NCI-H748 treated with DMSO at 0.1 percent for 48 hours (cell line): ENCODE measurements around the gene FILIP1L.

ENCODE experiments used
- DNase-seq: peaks from one replicate; lab custom pipeline; 2025; lab: John Stamatoyannopoulos, UW

FILIP1L gene

GRCh38 chr3:100009276-100010086 is 104.8 kb downstream of the FILIP1L start:
- DNase-seq, result no peak

GRCh38 chr3:100008081-100008698 is 106.1 kb downstream of the FILIP1L start:
- no peak for DNase-seq

GRCh38 chr3:100007313-100007712 is 107.0 kb downstream of the FILIP1L start:
- DNase-seq, result no peak

- DNase-seq, result no peak
Measured at GRCh38 chr3:100006570-100007271, 107.6 kb downstream of the FILIP1L start.

GRCh38 chr3:100005665-100006393 is 108.5 kb downstream of the FILIP1L start:
- no peak for DNase-seq

GRCh38 chr3:100004931-100005330 is 109.4 kb downstream of the FILIP1L start:
- DNase-seq, result no peak

GRCh38 chr3:100003609-100004503 is 110.4 kb downstream of the FILIP1L start:
- DNase-seq, result no peak

- no peak for DNase-seq
Measured at GRCh38 chr3:100002599-100003350, 111.5 kb downstream of the FILIP1L start.

GRCh38 chr3:100001526-100002270 is 112.6 kb downstream of the FILIP1L start:
- no peak for DNase-seq

GRCh38 chr3:100001083-100001482 is 113.2 kb downstream of the FILIP1L start:
- no peak for DNase-seq

GRCh38 chr3:99999536-99999935 is 114.8 kb downstream of the FILIP1L start:
- no peak for DNase-seq

- DNase-seq, result no peak
Measured at GRCh38 chr3:99997293-99997692, 117.0 kb downstream of the FILIP1L start.

GRCh38 chr3:99990179-99990578 is 124.1 kb downstream of the FILIP1L start:
- DNase-seq, result no peak

GRCh38 chr3:99984668-99985067 is 129.6 kb downstream of the FILIP1L start:
- DNase-seq, result no peak

GRCh38 chr3:99984139-99984538 is 130.2 kb downstream of the FILIP1L start:
- DNase-seq, result no peak

- DNase-seq, result no peak
Measured at GRCh38 chr3:99982650-99983049, 131.7 kb downstream of the FILIP1L start.

GRCh38 chr3:99981138-99981537 is 133.2 kb downstream of the FILIP1L start:
- DNase-seq, result no peak

- DNase-seq, result no peak
Measured at GRCh38 chr3:99980606-99981005, 133.7 kb downstream of the FILIP1L start.

GRCh38 chr3:99978221-99978620 is 136.1 kb downstream of the FILIP1L start:
- no peak for DNase-seq

- no peak for DNase-seq
Measured at GRCh38 chr3:99976584-99976983, 137.7 kb downstream of the FILIP1L start.
